IPS DF 4.7 (cell line): ENCODE data around the gene CITED2.

Source experiments
- DNase-seq: peaks from one replicate; pipeline ENCODE4 v3.0.0-alpha.2; 2013; ENCODE audit warnings: low spot score; ENCODE audit errors: extremely low read depth

Gene CITED2

DNA sequence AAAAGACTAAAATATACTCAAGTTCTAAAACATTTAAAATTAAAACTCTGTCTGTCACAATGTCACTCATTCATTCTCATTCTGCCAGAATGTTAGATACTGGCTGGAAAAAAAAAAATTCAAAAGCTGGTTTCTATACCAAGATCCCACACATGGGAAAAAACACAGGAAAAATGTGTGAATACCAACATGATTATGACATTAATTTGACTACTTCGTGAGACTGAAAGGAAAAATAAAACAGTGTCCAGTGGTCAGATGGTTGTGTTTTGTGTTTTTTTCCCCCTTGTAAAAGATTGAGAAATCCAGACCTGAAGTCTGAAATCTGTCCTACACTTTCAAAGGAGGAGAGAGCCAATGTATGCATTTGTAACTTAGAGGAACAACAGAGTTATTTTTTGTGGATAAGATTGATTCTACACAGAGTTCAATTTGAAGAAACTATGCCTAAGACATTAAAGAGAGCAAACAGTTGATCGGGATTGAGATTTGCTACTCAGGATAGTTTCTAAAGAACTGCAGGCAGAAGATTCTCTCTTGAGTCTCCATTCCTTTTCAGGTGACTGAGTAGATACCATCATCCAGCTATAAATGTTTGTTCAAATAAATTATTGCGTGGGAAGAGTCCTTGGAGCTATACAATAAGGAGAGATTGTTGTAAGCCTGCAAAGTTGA, 43.5 kb downstream of the CITED2 start:
- no peak for DNase-seq

DNA sequence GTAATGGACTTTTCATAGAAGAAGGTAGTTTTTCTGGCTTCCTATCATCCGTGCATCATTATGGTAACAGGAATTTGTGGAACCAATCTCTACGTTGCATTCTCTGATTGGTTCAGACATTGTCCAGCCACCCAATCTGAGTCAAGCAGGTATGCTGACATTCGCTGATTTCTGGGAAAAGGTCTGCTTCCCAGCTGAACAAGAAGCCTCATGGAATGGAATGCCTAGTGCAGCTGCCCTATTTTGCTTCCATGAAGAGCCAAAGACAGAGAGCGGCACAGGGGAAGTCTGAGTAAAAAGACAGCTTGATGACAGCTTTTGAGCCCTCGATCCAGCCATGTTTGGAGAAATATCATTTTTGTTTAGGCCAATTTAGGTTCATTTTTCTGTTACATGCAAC, 44.1 kb downstream of the CITED2 start:
- no peak for DNase-seq

DNA sequence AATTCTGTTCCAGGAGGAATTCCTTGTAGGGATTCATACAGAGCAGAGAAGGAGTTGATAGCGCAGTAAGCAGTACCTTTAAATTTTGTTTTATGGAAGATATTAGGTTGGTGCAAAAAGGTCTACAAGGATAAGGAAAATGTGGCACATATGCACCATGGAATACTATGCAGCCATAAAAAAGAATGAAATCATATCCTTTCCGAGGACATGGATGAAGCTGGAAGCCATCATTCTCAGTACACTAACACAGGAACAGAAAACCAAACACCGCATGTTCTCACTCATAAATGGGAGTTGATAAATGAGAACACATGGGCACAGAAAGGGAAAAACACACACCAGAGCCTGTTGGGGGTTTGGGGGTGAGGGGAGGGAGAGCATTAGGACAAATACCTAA, 45.2 kb downstream of the CITED2 start:
- DNase-seq = no peak

DNA sequence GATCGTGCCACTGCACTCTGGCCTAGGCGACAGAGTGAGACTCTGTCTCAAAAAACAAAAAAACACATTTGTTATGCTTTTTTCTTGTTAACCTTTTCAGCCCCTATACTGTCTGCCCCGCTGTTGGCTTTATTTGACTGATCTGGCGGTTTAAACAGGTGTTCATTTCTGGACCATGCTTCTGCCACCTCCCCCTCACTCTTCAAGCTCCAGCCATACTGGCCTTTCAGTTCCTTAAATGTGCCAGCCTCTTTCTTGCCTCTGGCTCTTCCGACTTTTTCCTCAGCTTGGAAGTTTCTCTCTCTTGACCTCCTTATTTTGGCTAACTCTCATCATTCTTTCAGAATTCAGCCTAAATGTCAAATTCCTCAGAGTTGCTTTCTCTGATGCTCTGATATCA, 47.4 kb downstream of the CITED2 start:
- no peak for DNase-seq

DNA sequence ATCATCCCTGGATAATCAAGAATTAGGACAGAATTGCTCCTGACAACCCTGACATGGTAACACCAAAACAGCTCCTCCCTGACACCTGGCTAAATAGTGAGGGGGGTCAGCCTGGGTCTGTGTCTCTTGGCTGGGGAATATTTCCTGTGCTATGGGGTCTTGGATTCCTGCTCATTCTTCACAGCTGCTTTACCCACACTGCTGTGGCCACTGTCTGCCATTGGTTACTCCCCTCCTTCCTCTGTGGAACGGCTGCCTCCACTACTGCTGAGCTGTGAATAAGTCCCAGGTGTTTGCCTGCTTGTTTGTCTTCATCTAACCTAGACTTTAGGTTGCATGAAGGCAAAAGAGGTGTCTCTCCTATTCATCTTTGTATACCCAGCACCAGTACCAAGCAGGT, 48.8 kb downstream of the CITED2 start:
- no peak for DNase-seq

- no peak for DNase-seq
These were observed 49.3 kb downstream of the CITED2 start for GRCh38 chr6:139325125-139325524.

GRCh38 chr6:139324301-139324555, 50.2 kb downstream of the CITED2 start:
- DNase-seq = no peak

DNA sequence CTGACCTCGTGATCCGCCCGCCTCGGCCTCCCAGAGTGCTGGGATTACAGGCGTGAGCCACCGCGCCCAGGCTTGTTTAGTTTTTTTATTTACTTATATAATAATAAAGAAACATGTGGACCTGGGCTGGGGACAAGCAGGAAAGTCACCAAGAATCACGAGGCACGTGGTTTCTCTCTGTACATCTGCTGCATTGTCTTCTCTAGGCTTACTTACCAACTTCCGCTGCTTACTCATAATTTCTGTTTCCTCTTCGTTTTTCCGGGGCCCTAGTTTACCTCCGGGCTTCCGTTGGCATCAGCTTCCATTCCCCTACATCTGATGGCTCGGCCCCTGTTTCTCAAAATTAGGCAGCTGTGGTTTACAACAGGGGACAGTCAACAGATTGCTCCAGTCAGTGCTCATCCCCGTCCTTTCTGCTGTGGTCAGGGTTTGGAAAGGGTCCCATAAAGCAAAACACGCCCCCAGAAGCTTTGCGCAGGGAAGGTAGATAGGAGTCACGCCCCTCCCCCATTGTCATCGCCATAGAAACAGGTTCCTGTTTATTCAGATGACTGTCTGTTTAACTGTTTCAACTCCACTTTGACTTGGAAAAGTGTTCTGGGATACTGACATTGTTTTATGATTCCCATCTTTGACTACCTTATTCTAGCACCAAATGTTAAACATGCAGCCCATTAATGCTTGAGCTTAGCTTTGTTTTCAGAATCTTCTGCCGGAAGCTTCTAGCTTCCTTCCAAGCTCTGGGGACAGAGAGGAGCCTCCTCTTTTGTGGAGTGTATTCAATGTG, 50.7 kb downstream of the CITED2 start:
- DNase-seq = peak; percentile 33
